Stimulated activated CD4-positive, alpha-beta T cell treated with anti-CD3 and anti-CD28 coated beads, Interleukin-15, amount 100 ng/mL, for 24 hours (primary cell): ENCODE data around the gene EVC.
"Not testable (repeated sequence)": the region's sequence is repeated elsewhere in the genome, so short reads cannot be mapped to it uniquely, and the experiment has no call there.

Source experiments
- DNase-seq: peaks from one replicate; pipeline ENCODE4 v3.0.0-alpha.2; 2020

EVC gene

GRCh38 chr4:5793514-5793913 is 82.5 kb downstream of the EVC start:
- no peak for DNase-seq

- DNase-seq, result no peak
These were observed 84.6 kb downstream of the EVC start for GRCh38 chr4:5795580-5795979.

DNA sequence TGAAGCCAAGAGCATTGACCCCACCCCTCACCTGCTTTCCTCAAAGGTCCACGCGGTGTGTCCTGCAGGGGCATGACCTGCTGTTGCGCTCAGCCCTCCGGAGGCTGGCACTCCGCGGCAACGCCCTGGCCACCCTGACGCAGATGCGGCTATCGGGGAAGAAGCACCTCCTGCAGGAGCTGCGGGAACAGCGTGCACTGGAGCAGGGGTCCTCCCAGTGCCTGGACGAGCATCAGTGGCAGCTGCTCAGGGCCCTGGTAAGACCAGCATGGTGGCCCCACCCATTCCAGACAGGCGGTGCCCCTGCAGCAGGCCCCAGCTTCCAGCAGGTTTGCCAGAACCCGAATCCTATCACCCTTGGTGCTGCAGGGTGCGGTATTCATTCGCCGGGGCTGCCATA is 86.0 kb downstream of the EVC start:
- DNase-seq, result no peak

- no peak for DNase-seq
These were observed 86.9 kb downstream of the EVC start for GRCh38 chr4:5797866-5798265.

DNA sequence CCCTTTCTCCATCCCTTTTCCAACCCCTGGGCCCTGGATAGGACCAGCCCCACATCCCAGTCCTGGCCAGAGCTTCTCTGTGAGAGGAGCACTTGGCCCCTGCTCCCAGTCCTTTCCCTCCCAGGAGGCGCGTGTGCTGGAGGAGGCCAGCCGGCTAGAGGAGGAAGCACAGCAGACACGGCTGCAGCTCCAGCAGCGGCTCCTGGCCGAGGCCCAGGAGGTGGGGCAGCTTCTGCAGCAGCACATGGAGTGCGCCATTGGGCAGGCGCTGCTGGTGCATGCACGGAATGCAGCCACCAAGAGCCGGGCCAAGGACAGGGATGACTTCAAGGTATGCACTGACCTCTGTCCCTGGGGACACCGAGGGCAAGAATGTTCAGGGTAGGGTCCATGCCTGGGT is 87.5 kb downstream of the EVC start:
- DNase-seq, result no peak

- DNase-seq, result no peak
These were observed 87.9 kb downstream of the EVC start for GRCh38 chr4:5798946-5799345.

DNA sequence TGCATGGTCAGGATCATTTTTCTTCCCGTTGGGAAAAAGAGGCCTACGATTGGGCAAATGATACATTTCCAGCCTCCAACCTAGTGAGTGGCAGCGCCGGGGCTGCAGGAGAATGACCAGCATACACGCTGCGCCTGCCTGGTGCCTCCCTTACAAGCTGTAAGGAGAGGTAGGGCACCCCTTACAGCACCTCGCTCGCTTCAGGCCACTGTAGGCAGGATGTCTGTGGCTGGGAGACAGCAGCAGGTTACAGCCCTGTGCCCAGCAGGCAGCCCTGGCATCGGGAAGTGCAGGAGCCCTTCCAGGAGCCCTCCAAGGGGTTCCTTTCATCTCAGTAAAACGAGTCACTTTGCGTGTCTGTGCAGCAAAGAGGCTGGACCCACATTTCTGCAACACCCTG is 88.4 kb downstream of the EVC start:
- DNase-seq, result no peak

DNA sequence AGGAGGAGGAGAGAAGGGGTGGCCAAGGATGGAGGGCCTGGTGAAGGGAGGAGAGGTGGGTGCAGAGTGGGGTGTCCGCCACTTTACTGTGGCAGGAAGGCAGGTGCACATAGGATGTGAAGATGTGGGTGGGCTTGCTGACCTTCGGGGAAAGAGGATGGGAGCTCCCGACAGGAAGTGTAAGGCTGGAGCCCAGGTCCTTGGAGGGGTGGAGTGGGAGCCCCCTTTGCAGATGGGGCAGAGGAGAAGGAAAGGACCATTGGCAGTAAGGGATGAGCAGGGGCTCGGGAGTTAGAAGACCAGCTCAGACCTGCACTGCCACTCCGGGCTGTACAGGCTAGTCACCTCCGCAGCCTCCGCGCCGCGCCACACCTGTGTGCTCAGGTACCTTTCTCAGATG is 89.5 kb downstream of the EVC start:
- no peak for DNase-seq

DNA sequence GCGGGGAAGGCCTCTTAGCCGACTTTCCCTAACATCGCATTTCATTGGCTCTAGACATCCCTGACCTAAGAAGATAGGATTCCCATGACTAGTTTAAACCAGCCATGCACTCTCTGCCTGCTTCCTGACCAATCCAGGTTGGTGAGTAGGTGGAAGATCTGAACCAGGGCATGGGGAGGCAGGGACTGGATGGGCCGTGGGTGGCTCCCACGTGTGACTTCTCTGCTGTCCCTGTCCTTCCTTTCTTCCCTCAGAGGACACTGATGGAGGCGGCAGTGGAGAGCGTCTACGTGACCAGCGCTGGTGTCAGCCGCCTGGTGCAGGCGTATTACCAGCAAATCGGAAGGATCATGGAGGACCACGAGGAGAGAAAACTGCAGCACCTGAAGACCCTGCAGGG is 90.7 kb downstream of the EVC start:
- no peak for DNase-seq

GRCh38 chr4:5802565-5802964 is 91.6 kb downstream of the EVC start:
- no peak for DNase-seq

GRCh38 chr4:5804656-5805055 is 93.7 kb downstream of the EVC start:
- no peak for DNase-seq

GRCh38 chr4:5805270-5805669 is 94.3 kb downstream of the EVC start:
- no peak for DNase-seq

DNA sequence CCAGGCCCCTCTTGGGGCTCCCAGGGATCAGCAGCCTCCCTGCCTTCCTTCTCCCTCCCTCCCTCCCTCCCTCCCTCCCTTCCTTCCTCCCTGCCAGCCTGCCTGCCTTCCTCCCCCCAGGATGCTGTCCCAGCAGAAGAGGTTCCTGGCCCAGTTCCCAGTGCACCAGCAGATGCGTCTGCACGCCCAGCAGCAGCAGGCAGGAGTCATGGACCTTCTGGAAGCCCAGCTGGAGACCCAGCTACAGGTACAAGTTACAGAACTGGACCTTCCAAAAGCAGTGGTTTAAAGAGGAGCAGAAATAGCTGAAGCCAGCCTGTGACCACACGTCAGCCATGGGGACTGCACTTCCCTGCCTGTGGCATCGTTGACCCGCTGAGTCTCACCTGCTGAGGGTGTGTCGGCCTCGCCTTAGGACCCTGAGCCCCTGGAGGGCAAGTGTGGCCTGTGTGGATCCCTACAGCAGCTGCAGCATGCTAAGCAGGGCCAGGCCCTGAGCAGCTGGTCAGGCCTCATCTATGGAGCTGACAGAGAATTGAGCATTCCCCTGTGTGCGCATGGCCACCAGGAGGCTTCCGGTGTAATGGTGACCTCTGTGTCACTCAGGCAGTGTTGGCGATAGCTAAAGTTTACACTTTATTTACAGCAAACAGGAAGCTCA is 97.2 kb downstream of the EVC start:
- DNase-seq, result no peak

DNA sequence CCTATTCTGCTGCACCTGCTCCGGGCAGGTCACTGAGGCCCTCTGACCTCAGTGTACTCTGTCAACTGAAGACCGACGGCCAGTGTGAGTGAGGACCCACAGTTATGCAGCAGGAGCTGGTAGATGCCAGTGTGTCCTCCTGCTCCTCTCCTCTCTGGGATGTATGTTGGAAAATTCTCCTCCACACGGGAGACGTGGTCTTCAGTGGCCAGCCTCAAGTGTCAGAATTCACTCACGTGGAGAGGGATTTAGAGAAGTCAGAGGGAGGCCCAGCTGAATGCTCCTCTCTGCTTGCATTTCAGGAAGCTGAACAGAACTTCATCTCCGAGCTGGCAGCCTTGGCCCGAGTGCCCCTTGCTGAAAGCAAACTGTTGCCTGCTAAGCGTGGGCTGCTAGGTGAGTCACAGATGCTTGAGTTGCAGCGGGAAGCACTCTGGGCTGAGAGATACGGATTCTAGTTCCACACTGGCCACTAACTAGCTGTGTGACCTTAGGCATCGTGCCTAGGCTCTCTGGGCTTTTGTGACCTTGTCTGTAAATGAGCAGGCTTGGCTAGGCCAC is 98.3 kb downstream of the EVC start:
- no peak for DNase-seq

DNA sequence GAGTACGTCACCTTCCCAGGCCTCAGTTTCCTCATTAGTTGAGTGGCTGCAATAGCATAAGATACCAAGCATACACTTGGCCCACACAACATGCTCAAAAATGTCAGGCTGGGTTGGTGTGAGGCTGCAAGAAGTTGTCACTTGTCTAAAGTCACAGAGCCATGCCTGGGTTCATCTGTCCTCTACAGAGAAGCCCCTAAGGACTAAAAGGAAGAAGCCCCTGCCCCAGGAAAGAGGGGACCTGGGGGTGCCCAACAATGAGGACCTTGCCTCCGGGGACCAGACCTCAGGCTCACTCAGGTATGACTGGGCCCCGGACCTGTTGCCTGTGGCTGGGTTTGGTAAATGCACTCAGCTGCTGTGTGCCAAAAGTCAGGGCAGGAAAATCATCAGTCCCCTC is 99.2 kb downstream of the EVC start:
- no peak for DNase-seq

GRCh38 chr4:5810770-5811430 is 99.9 kb downstream of the EVC start:
- no peak for DNase-seq

GRCh38 chr4:5812057-5812456 is 101.1 kb downstream of the EVC start:
- not testable (repeated sequence) for DNase-seq

- DNase-seq, result peak; percentile 9
These were observed 101.7 kb downstream of the EVC start for GRCh38 chr4:5812506-5813229.

DNA sequence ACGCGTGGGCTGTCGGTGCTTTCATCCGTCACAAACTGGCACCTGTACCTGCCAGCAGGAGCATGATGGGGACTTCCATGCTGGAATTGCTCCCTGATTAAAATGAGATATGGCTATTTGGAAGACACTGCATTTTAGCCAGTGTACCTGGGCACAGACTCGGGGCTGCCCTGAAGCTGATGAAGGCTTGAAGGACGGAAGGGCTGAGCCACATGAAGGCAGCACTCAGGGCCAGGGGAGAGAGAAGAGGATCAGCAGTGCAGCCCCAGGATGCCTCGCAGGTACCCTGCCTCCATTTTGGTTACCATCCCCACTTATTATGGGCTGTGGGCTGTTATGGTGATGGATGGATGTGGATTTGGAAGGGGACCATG is 102.9 kb downstream of the EVC start:
- no peak for DNase-seq

- no peak for DNase-seq
These were observed 103.4 kb downstream of the EVC start for GRCh38 chr4:5814421-5814820.

DNA sequence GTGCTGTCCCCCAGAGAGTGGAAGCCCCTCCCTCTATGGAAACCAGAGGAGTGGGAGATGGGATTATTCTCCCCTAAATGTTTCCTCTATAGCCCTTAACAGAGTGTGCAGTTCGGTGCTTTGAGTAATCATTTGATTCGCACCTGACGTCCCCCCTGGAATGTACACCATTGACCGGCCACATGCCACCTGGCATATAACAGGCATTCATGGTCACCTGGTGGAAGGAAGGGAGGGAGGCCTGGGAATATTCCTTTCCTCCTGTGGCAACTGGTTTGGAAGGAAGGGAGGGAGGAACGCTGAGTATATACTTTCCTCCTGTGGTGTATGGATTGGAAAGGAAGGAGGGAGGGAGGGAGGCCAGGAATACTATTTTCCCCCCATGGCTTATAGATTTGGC is 104.6 kb downstream of the EVC start:
- no peak for DNase-seq

GRCh38 chr4:5816101-5816500 is 105.1 kb downstream of the EVC start:
- no peak for DNase-seq

- no peak for DNase-seq
These were observed 105.9 kb downstream of the EVC start for GRCh38 chr4:5816851-5817375.
